LoVo (cell line): Measurements from ENCODE around the gene KRTAP6-1.

Experiments
- DNase-seq: peaks from one replicate; pipeline ENCODE4 v3.0.0-alpha.2; 2016; ENCODE audit warnings: low spot score

The KRTAP6-1 gene

GRCh38 chr21:30613836-30614235 is at the start of gene KRTAP6-1:
KRTAP6-1 (minus strand) TSS chr21:30613930; CDS start chr21:30613904, 26 bp downstream.
- no peak for DNase-seq

GRCh38 chr21:30652891-30653290 is 39.2 kb upstream of the KRTAP6-1 start:
- DNase-seq: no peak

GRCh38 chr21:30646904-30647414 is 33.2 kb upstream of the KRTAP6-1 start:
- DNase-seq: no peak

GRCh38 chr21:30642564-30642963 is 28.8 kb upstream of the KRTAP6-1 start, which contains the start of gene KRTAP20-3:
KRTAP20-3 (plus strand) TSS chr21:30642864.
- DNase-seq: no peak

GRCh38 chr21:30638686-30639085 is 25.0 kb upstream of the KRTAP6-1 start:
- no peak for DNase-seq

- no peak for DNase-seq
Observed at GRCh38 chr21:30634906-30635305, 21.2 kb upstream of the KRTAP6-1 start, which contains the start of gene KRTAP20-2. KRTAP20-2 (plus strand) TSS chr21:30635206; CDS start chr21:30635264, 58 bp downstream.

GRCh38 chr21:30629200-30629599 is 15.5 kb upstream of the KRTAP6-1 start:
- DNase-seq: no peak

- DNase-seq: no peak
Observed at GRCh38 chr21:30628109-30628508, 14.4 kb upstream of the KRTAP6-1 start.

GRCh38 chr21:30625449-30626165 is 11.9 kb upstream of the KRTAP6-1 start:
- DNase-seq: no peak

- DNase-seq: no peak
Observed at GRCh38 chr21:30623362-30623761, 9.6 kb upstream of the KRTAP6-1 start.

GRCh38 chr21:30620522-30620921 is 6.8 kb upstream of the KRTAP6-1 start, which contains the start of gene KRTAP20-4:
KRTAP20-4 (plus strand) TSS chr21:30620627.
- DNase-seq: no peak

GRCh38 chr21:30620080-30620479 is 6.3 kb upstream of the KRTAP6-1 start:
- no peak for DNase-seq

GRCh38 chr21:30616125-30616524 is 2.4 kb upstream of the KRTAP6-1 start, which contains the start of gene KRTAP20-1:
KRTAP20-1 (plus strand) TSS chr21:30616425; CDS start chr21:30616455, 30 bp downstream.
- no peak for DNase-seq

- no peak for DNase-seq
Observed at GRCh38 chr21:30615199-30615598, 1.5 kb upstream of the KRTAP6-1 start.

- no peak for DNase-seq
Observed at GRCh38 chr21:30612132-30612531, 1.6 kb downstream of the KRTAP6-1 start.

- no peak for DNase-seq
Observed at GRCh38 chr21:30605968-30606367, 7.8 kb downstream of the KRTAP6-1 start.

- DNase-seq: no peak
Observed at GRCh38 chr21:30600787-30601186, 12.9 kb downstream of the KRTAP6-1 start, which contains the start of gene KRTAP22-1. KRTAP22-1 (plus strand) TSS chr21:30601087.

GRCh38 chr21:30598802-30599201 is 14.9 kb downstream of the KRTAP6-1 start, which contains the start of gene KRTAP6-2:
KRTAP6-2 (minus strand) TSS chr21:30598902; CDS start chr21:30598874, 28 bp downstream.
- no peak for DNase-seq

- no peak for DNase-seq
Observed at GRCh38 chr21:30592140-30592539, 21.6 kb downstream of the KRTAP6-1 start, which contains the start of gene KRTAP6-3. KRTAP6-3 (plus strand) TSS chr21:30592440; CDS start chr21:30592446, 6 bp downstream.

- no peak for DNase-seq
Observed at GRCh38 chr21:30590297-30590696, 23.4 kb downstream of the KRTAP6-1 start, which contains the start of gene KRTAP22-2. KRTAP22-2 (minus strand) TSS chr21:30590397.

- no peak for DNase-seq
Observed at GRCh38 chr21:30582870-30583269, 30.9 kb downstream of the KRTAP6-1 start.

GRCh38 chr21:30580132-30580531 is 33.6 kb downstream of the KRTAP6-1 start:
- DNase-seq: no peak

- no peak for DNase-seq
Observed at GRCh38 chr21:30579346-30579745, 34.4 kb downstream of the KRTAP6-1 start.
